Glutamatergic neuron (in vitro differentiated cells): ENCODE measurements around the gene CHTOP. TPM values are rescaled to one million over a fixed set of nuclear protein-coding genes. Genes with fewer than 3 reads are reported as not detected.
A peak's percentile ranks its signal among the peaks of the same experiment; 100 is the strongest.

Experiments used
- DNase-seq: peaks from one replicate; pipeline ENCODE4 v3.0.0; 2022
- H3K27ac Mint-ChIP-seq: one replicate; pipeline ENCODE4 v1.8.0; 2020; ENCODE audit warnings: mild to moderate bottlenecking, mixed read lengths, inconsistent platforms; ENCODE audit not compliant: unreplicated experiment
- H3K27me3 Mint-ChIP-seq: one replicate; pipeline ENCODE4 v1.8.0; 2020; ENCODE audit warnings: mild to moderate bottlenecking, moderate library complexity, mixed read lengths, inconsistent platforms; ENCODE audit not compliant: unreplicated experiment
- H3K36me3 Mint-ChIP-seq: one replicate; pipeline ENCODE4 v1.8.0; 2020; ENCODE audit warnings: mild to moderate bottlenecking, mixed read lengths, inconsistent platforms; ENCODE audit not compliant: unreplicated experiment
- H3K4me1 Mint-ChIP-seq: one replicate; pipeline ENCODE4 v1.8.0; 2020; ENCODE audit warnings: mild to moderate bottlenecking, low read depth, mixed read lengths, inconsistent platforms; ENCODE audit not compliant: unreplicated experiment
- H3K4me3 Mint-ChIP-seq: one replicate; pipeline ENCODE4 v1.8.0; 2020; ENCODE audit warnings: mild to moderate bottlenecking, mixed read lengths, inconsistent platforms; ENCODE audit not compliant: unreplicated experiment
- H3K9me3 Mint-ChIP-seq: one replicate; pipeline ENCODE4 v1.8.0; 2020; ENCODE audit warnings: mild to moderate bottlenecking, moderate library complexity, mixed read lengths, inconsistent platforms; ENCODE audit not compliant: unreplicated experiment
- total RNA-seq: library from RNA; stranded (reverse); fragmentation: NEBNext Ultra II Directional; extraction: Animal tissue kit (Norgen Biotek cat#: 25700); gene quantifications from one replicate; pipeline ENCODE4 v1.2.1, GENCODE V29; 2021; ENCODE audit not compliant: unreplicated experiment
- TF ChIP-seq, protein P1 (sequence below): fragments of 200-600 bp; sonication (generic); IDR thresholded peaks from one replicate; pipeline ENCODE4 v1.5.0; 2021; ENCODE audit not compliant: partially characterized antibody, unreplicated experiment

The CHTOP gene
- total RNA-seq, 1 donor from 2014 or later, result 84.7 TPM

DNA sequence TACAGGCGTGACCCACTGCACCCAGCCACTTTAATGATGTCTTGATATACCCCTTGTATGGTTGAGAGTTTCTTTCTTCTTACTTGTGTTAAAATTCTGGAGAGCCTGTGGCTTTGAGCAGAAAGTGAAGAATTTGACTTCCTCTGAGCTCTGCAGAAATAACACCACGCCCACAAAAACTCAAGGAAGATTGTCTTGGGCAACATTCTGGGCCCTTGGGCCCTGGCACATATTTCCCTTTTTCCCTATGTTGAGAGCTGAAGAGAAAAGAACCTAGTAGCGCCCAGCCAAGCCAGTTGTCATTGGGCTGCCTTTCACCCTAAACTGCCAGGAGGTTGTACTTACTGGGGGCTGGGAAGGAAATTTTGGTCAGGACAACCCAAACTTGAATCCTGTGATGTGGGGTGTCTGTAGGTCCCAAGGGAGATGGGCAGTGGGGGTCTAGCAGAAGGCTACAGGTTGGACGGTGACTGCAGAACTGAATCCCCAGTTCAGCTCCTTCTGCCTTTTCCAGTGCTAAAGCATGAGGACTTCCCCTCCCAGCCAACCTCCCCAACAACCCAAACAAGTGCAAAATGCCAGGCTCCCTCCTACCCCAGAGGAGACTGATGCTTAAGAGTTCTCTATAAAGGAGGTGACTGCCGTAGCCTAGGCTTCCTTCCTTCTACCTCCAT is 12.9 kb downstream of the CHTOP start:
- TF ChIP-seq, protein P1, sequence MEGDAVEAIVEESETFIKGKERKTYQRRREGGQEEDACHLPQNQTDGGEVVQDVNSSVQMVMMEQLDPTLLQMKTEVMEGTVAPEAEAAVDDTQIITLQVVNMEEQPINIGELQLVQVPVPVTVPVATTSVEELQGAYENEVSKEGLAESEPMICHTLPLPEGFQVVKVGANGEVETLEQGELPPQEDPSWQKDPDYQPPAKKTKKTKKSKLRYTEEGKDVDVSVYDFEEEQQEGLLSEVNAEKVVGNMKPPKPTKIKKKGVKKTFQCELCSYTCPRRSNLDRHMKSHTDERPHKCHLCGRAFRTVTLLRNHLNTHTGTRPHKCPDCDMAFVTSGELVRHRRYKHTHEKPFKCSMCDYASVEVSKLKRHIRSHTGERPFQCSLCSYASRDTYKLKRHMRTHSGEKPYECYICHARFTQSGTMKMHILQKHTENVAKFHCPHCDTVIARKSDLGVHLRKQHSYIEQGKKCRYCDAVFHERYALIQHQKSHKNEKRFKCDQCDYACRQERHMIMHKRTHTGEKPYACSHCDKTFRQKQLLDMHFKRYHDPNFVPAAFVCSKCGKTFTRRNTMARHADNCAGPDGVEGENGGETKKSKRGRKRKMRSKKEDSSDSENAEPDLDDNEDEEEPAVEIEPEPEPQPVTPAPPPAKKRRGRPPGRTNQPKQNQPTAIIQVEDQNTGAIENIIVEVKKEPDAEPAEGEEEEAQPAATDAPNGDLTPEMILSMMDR, result no peak
- peaks cover 4% of the 10 kb centered on the region for H3K36me3 Mint-ChIP-seq
- peaks cover 2% of the 10 kb centered on the region for H3K4me1 Mint-ChIP-seq
- H3K27me3 Mint-ChIP-seq, result peaks cover 9% of the 10 kb centered on the region
- peak overlapping the region; percentile 52 for H3K27ac Mint-ChIP-seq
- DNase-seq, result no peak
- H3K9me3 Mint-ChIP-seq, result peaks cover 11% of the 10 kb centered on the region
- H3K4me3 Mint-ChIP-seq, result no peak overlapping the region

DNA sequence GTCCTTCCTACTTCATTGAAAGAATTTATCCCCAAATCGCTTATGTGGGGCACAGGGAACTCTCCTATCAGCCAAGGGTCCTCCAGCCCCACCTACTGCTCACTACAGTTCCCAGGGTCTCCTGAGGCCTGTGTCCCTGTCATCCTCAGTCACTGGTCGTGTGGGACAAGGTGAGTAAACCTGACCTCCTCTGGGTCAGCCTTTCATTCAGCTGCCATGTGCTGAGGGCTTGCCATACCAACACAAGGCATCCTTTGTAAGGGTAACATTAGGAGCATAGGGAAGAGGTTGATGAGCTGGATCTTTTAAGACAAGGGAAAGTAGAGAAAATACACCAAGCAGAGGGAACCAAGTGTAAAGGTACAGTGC is 13.5 kb downstream of the CHTOP start:
- no peak for DNase-seq
- peaks cover 9% of the 10 kb centered on the region for H3K27me3 Mint-ChIP-seq
- TF ChIP-seq, protein P1, result no peak
- H3K36me3 Mint-ChIP-seq, result peaks cover 4% of the 10 kb centered on the region
- peaks cover 2% of the 10 kb centered on the region for H3K4me1 Mint-ChIP-seq
- peaks cover 11% of the 10 kb centered on the region for H3K9me3 Mint-ChIP-seq
- H3K4me3 Mint-ChIP-seq, result peak overlapping the region; percentile 42
- peak overlapping the region; percentile 72 for H3K27ac Mint-ChIP-seq

DNA sequence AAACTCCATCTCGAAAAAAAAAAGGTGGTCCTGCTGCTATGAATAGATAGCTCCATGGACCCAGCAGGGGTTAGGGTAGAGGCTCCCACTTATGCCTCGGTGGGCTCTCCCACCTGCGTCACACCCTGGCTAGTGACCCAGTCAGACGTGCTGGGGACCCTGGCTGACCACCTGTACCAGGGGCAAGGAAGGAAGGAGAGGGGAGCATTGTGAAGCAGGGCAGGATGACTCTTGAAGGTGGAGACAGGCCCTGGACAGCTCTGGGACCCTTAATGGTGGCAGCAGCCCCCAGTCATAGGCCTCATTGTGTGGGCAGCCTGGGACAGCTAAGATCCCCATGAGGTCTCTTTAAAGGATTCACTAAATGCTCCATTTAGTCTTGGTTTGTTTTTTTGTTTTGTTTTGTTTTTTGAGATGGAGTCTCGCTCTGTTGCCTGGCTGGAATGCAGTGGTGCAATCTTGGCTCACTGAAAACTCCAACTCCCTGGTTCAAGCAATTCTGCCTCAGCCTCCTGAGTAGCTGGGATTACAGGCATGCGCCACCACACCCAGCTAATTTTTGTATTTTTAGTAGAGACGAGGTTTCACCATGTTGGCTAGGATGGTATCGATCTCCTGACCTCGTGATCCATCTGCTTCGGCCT is 14.3 kb downstream of the CHTOP start:
- peaks cover 9% of the 10 kb centered on the region for H3K27me3 Mint-ChIP-seq
- no peaks in the 10 kb centered on the region for H3K4me1 Mint-ChIP-seq
- H3K4me3 Mint-ChIP-seq, result no peak overlapping the region
- H3K36me3 Mint-ChIP-seq, result peaks cover 4% of the 10 kb centered on the region
- DNase-seq, result no peak
- H3K9me3 Mint-ChIP-seq, result peaks cover 11% of the 10 kb centered on the region
- TF ChIP-seq, protein P1, result no peak
- no peak overlapping the region for H3K27ac Mint-ChIP-seq

DNA sequence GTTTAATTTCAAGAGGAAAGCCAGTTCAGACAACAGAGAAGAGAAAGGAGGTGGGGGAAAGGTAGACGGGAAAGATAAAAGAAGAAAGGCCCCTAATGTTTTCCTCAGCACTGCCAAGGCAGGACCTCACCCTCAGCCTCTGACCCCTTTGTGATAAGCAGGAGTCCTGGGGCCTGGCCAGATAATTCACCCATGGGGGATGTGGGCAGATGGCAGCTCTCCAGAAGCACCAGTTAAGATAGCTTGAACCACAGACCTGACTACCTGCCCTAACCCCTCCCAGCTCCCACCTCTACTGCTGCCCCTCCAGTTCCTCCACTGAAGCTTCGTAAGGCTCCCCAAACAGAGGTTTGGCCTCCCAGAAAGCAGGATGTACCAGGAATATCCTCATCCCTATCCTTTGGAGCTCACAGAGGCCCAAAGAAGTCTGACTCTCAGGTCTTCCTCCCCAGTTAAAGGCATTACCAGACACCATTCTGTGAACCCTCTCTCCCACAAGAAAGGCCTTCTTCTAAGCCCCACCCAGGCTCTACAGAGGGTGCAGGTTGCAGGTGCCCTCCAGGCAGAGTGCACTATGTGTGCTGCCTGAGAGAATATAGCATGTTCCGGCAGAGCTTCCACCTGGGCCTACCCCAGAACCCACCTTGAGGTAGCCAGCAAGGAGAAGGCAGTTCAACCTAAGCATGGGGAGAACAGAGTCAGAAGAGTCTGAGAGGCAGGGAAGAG is 15.4 kb downstream of the CHTOP start:
- DNase-seq, result no peak
- peaks cover 11% of the 10 kb centered on the region for H3K9me3 Mint-ChIP-seq
- TF ChIP-seq, protein P1, result no peak
- peaks cover 4% of the 10 kb centered on the region for H3K36me3 Mint-ChIP-seq
- no peak overlapping the region for H3K27ac Mint-ChIP-seq
- H3K4me3 Mint-ChIP-seq, result no peak overlapping the region
- H3K27me3 Mint-ChIP-seq, result peaks cover 11% of the 10 kb centered on the region
- no peaks in the 10 kb centered on the region for H3K4me1 Mint-ChIP-seq

DNA sequence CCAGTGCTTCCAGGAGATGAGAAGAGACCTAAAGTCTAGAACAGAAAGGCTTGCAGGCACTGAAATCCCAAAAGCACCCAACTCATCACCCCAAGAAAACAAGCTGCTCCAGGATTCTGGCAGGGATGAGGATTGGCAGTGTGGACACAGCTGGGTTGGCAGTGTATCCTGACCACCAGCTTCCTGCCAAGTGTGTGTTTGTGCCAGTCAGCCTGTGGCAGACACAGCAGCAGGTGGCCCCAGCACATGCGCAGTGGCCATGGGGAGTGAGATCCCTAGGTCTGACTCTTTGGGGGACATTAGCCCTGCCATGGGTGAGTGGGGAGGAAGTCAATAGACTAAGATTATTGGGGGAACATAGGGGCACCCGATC is 16.0 kb downstream of the CHTOP start:
- Mint-ChIP-seq H3K27me3 (peaks cover 11% of the 10 kb centered on the region), H3K36me3 (peaks cover 4% of the 10 kb centered on the region), H3K9me3 (peaks cover 11% of the 10 kb centered on the region), H3K4me3 (no peak overlapping the region), H3K4me1 (no peaks in the 10 kb centered on the region), H3K27ac (no peak overlapping the region)
- no peak for DNase-seq
- TF ChIP-seq, protein P1, result no peak
